22Rv1 (cell line): ENCODE data around the gene MANF.

Experiments
- ZFX ChIP-seq: fragments of 450-650 bp; IDR thresholded peaks from 2 replicates; pipeline ENCODE4 v1.6.1; 2017; ENCODE audit warnings: antibody characterized with exemption, borderline replicate concordance
- TF ChIP-seq, protein P1 (sequence below): fragments of 450-650 bp; IDR thresholded peaks from 2 replicates; pipeline ENCODE4 v1.5.1; 2017; ENCODE audit warnings: mild to moderate bottlenecking

DNA sequence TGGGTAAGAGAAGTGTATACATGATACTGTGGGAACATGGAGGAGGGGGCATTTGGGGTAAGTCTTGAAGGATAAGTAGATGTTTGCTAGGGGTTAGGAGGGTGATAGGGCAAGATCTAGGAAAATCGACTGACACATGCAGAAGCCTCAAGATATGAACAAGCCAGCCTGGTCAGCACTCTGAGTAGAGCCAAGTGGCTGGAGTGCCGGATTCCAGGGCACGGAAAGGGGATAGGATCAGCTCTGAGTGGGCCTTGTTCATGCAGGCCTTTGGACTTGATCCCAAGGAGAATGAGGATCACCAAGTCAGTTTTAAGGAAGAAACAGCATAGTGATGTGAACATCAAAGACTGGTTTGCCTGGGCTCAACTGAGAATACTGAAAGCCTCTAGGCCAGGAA, 24.3 kb upstream of the MANF start:
- TF ChIP-seq, protein P1, sequence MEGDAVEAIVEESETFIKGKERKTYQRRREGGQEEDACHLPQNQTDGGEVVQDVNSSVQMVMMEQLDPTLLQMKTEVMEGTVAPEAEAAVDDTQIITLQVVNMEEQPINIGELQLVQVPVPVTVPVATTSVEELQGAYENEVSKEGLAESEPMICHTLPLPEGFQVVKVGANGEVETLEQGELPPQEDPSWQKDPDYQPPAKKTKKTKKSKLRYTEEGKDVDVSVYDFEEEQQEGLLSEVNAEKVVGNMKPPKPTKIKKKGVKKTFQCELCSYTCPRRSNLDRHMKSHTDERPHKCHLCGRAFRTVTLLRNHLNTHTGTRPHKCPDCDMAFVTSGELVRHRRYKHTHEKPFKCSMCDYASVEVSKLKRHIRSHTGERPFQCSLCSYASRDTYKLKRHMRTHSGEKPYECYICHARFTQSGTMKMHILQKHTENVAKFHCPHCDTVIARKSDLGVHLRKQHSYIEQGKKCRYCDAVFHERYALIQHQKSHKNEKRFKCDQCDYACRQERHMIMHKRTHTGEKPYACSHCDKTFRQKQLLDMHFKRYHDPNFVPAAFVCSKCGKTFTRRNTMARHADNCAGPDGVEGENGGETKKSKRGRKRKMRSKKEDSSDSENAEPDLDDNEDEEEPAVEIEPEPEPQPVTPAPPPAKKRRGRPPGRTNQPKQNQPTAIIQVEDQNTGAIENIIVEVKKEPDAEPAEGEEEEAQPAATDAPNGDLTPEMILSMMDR = no peak
- TF ChIP-seq ZFX = no peak
